HG03442 (cell line): ENCODE results near the gene ERBB4.
"Not testable (repeated sequence)": the region's sequence is repeated elsewhere in the genome, so short reads cannot be mapped to it uniquely, and the experiment has no call there.

Experiments
- ATAC-seq: cut with Tn5 transposase; IDR thresholded peaks from one replicate; pipeline ENCODE4 v1.9.1; 2021; ENCODE audit warnings: mild to moderate bottlenecking, moderate library complexity; ENCODE audit not compliant: unreplicated experiment

The ERBB4 gene

GRCh38 chr2:212154477-212154878 lies 384.1 kb downstream of the ERBB4 start:
- no peak for ATAC-seq

DNA sequence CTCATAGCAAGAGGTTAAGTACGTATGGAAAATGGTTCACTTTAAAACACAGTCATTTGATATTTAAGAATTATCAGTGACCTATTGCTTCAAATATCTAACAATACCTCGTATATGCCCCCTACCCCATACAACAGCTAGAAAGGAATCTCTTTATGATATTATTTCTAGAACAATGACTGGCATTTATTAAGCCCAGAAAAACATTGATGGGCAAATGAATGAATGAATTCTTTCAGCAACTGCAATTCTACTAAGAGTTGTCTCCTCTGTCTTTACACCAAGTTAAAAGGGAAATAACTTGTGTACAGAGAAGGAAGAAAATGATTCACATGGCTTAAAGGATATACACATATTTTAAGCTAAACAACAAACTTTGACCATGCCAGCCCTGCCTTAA lies 384.7 kb downstream of the ERBB4 start:
- ATAC-seq: no peak

DNA sequence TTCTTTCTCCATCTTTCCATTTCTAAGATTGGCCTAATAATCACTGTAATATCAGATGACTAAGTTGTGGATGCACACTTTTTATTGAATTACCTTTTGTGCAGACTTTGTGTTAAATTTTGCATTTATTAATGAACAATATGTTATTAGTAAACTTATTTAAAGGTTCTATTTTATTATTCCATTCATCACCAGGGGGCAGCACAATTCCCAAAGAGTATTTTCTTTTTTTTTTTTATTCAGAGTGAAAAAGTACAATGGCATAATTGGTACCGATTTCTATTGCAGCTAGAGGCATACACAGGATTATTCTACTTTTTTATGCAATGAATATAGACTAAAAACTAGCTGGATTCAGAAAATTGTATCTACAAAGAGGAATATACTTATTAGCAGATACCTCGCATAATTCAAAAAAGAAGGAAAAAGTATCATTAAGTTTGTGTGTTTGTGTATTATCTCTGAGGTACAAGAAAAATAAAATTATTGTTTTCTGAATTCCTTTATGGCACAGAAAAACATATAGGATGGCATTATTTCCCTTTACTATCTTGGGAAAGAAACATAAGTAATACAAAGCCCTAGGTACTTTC lies 390.6 kb downstream of the ERBB4 start:
- ATAC-seq: no peak

- ATAC-seq: no peak
Measured at GRCh38 chr2:212146416-212146815, 392.2 kb downstream of the ERBB4 start.

GRCh38 chr2:212145121-212145520 lies 393.5 kb downstream of the ERBB4 start:
- ATAC-seq: no peak

DNA sequence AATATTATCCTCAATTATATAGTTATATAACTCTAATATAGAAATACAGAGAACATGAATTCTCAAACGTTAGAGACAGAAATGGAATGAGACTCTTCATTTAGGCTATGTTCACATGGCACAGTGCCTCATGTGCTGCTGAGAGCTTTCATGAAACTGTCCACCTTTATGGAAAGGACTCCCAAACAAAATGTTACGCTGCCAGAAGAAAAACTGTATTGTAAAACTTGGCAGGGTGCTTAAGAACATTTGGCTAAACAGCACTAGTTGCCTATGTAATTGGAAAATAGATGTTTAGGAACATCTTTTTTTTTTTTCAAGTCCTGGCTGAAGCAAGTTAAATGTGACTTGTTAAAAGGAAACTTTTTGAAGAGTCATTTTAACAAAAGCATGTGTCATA lies 396.0 kb downstream of the ERBB4 start:
- no peak for ATAC-seq

DNA sequence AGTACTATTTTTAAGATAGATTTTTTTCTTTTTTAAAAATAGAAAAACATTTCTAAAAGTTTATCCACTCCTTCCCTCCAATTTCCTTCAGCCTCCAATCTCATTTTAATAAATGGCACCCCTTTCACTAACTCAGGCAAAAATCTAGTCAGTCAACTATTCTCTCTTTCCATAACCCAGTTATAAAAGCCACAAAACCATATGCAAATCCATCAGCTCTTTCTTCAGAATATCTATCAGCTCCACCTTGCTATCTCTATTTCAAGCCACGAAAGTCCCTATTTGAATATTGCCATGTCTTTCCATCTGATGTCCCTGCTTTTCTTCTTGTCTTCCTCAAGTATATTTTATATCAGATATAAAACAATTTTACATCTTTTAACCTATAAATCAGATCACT lies 397.1 kb downstream of the ERBB4 start:
- no peak for ATAC-seq

DNA sequence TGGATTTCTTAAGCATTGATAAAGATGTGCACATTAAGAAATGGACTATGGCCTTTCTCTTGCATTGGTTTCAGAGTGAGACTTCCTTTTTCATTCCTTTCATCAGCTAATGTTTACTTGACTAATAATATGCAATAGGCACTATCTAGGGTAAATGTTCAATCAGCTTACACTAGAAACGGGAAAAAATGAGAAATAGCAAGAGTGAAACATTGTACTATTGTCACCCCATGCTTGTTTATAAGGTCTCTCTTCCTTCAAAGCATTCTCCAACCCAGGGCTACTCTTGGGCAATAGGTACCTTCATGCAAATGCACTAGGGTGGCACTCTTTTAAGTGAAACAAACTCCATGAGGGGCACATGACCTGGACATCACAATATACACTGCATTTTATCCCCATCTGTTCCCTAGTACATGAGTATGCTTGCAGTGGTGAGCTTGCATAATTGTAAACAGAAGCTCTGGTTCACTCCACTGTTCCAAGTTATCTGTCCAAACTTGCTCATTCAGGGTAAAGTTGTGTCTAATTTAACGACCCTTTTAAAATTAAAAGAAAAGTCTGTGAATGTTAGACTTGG lies 402.3 kb downstream of the ERBB4 start:
- ATAC-seq: no peak

GRCh38 chr2:212135739-212136138 lies 402.9 kb downstream of the ERBB4 start:
- ATAC-seq: no peak

DNA sequence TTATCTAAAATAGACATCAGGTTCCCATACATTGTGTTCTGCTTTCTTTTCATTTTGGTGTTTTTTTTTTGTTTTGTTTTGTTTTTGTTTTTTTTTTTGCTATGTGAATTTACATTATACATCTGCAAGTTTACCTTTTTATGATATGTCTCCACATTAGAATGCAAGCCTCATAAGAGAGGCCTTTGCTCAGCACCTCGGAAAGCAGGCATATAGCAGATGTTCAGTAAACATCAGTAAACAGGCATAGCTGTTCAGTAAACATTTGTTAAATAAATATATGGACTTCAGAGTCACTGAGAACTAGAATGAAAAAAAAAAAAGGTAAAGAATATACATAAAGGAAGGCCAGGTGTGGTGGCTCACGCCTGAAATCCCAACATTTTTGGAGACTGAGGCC lies 405.3 kb downstream of the ERBB4 start:
- ATAC-seq: no peak

DNA sequence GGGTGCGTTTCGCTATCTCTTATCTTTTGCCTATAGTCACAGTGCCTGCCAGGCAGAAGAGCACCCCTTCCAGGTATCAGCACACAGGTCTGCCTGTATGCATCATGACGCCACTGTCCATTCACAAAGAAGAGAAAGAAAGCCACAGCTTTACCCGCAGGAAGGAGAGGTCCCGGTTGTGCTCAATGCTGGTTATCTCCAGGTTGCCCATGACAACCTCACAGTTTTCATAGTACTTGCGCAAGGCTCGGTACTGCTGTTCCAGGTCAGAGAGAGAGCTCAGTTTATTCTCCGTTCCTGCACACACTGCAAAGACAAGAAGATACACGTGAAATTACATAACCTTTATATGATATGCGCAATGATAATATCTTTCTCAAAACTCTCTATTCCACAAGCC lies 414.0 kb downstream of the ERBB4 start:
- no peak for ATAC-seq

DNA sequence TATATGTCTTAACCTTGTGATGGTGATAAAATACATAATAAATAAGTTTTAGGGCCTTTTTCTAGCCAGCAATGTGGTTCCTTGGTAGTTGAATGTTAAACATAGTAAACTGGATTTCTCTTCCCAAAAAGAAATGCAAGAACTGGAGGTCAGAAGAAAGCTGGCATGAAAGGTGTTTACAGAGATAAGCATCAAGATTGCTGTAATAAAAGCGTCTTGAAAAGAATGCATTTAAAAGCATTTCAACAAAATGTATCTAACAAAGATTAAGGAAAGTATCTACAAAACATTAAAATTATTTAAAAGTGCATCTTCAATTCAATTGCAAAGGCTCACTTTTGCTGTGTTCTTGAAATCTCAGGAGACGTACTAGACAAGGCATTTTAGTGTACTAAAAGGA lies 419.0 kb downstream of the ERBB4 start:
- no peak for ATAC-seq

- ATAC-seq: no peak
Measured at GRCh38 chr2:212117926-212118325, 420.7 kb downstream of the ERBB4 start.

DNA sequence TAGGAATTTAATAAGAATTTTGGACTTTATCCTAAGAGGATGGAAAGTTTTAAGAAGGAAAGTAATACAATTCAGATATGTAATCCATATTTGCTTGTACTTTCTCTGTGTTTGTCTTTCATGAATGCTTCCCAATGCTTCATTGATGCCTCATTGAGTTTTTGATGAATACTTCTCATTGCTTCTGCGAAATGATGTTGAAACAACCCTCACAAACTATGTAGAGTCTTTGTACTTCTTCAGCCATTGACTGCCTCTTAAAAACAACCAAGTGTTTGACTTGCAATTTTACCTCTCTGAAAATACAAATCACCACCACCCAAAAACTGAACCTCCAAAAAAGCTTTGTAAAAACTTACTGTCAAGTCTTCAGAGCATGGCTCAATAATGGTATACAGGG lies 424.1 kb downstream of the ERBB4 start:
- no peak for ATAC-seq

DNA sequence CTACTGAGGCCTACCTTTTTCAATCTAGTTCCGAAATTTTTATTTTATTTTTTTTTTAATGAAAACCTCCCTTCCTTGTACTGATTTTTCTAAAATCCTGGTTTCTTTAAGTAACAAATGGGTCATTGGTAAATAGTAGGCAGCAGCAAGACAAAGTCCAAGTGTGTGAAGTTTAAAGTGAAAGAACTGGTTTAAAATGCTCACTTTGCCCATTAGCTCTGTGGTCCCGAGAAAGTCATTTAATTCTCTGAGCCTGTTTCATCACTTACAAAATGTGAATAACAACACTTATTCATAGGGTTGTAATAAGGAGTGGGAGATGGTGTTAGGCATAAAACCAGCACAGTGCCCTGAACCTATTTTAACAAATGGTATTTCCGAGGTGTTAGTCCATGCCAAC lies 426.2 kb downstream of the ERBB4 start:
- no peak for ATAC-seq

- ATAC-seq: no peak
Measured at GRCh38 chr2:212109792-212110680, 428.6 kb downstream of the ERBB4 start.

- ATAC-seq: no peak
Measured at GRCh38 chr2:212109217-212109616, 429.4 kb downstream of the ERBB4 start.

DNA sequence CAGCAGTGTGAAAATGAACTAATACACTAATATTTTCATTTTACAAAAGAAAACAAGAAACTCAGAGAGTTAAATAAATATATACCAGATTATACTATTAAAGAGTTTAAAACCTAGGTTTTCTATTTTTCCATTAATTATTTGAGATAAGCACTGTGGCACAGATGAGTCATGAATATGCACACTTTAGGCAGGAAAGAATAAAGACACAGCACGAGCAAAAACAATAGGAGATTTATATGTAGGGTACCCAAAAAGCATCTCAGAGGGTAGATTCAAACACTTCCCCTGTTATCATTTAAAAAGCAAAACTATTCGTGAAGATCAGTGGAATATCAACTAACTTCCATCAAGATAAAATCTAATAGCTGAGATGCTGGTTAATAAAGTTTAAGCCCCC lies 430.6 kb downstream of the ERBB4 start:
- ATAC-seq: no peak

GRCh38 chr2:212107014-212107413 lies 431.6 kb downstream of the ERBB4 start:
- no peak for ATAC-seq

DNA sequence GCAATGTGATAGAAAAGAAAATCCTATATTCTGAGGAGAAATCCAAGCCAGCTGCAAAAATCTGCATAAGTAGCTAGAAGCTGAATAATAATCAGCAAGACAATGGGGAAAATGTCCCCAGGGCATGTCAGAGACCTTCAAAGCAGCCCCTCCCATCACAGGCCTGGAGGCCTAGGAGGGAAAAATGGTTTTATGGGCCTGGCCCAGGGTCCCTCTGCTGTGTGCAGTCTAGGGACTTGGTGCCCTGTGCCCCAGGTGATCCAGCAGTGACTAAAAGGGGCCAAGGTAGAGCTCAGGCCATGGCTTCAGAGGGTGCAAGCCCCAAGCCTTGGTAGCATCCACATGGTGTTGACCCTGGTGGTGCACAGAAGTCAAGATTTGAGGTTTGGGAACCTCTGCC lies 432.1 kb downstream of the ERBB4 start:
- not testable (repeated sequence) for ATAC-seq

- ATAC-seq: no peak
Measured at GRCh38 chr2:212099658-212100057, 438.9 kb downstream of the ERBB4 start.

DNA sequence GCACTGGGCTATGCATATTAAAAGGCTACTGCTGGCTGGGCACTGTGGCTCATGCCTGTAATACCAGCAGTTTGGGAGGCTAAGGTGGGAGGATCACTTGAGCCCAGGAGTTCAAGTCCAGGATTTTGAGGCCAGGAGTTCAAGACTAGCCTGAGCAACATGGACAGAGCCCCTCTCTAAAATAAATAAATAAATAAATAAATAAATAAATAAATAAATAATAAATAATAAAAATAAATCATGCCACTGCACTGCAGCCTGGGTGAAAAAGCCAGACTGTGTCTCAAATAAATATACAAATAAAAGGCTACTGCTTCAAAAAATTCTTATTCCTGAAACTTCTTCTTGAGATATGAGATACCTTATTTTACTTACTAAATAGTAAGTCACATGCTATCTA lies 439.6 kb downstream of the ERBB4 start:
- no peak for ATAC-seq
